GM12875 (cell line): Measurements from ENCODE around the gene FITM1.
"Not testable (repeated sequence)": the region's sequence is repeated elsewhere in the genome, so short reads cannot be mapped to it uniquely, and the experiment has no call there.

Experiments used
- H3K4me3 ChIP-seq: one replicate; pipeline ENCODE4 v1.5.1; 2011; ENCODE audit warnings: low read depth, low read length, control low read depth
- CTCF ChIP-seq: IDR thresholded peaks from 2 replicates; pipeline ENCODE4 v1.5.1; 2011; ENCODE audit warnings: low read depth, mild to moderate bottlenecking, control low read depth, inconsistent platforms, low read length, moderate library complexity, borderline replicate concordance; ENCODE audit not compliant: insufficient read depth

Gene FITM1

GRCh38 chr14:24098927-24099813, 31.3 kb upstream of the FITM1 start:
- no peak overlapping the region for H3K4me3 ChIP-seq
- TF ChIP-seq CTCF, result no peak

GRCh38 chr14:24100197-24100981, 30.1 kb upstream of the FITM1 start:
- TF ChIP-seq CTCF, result no peak
- no peak overlapping the region for H3K4me3 ChIP-seq

GRCh38 chr14:24100982-24101494, 29.4 kb upstream of the FITM1 start:
- no peak overlapping the region for H3K4me3 ChIP-seq
- no peak for TF ChIP-seq CTCF

GRCh38 chr14:24102357-24103048, 28.0 kb upstream of the FITM1 start:
- H3K4me3 ChIP-seq, result no peak overlapping the region
- no peak for TF ChIP-seq CTCF

- H3K4me3 ChIP-seq, result no peak overlapping the region
- TF ChIP-seq CTCF, result no peak
These were observed 27.0 kb upstream of the FITM1 start for GRCh38 chr14:24103451-24103850.

- H3K4me3 ChIP-seq, result not testable (repeated sequence)
These were observed 24.7 kb upstream of the FITM1 start for GRCh38 chr14:24105609-24106239.
